Activated T-helper 1 cell treated with anti-CD3 and anti-CD28 coated beads, Interleukin-12 subunit alpha, Interleukin-12 subunit beta, Interleukin-2, Interleukin-4 antibody, amounts not matched to agents 30 ng/mL and 10 ng/mL and 1 ng/mL, durations not matched to agents 14 hours and 24 hours and 36 hours (primary cell): ENCODE data around the gene SERTAD4. TPM values are rescaled to one million over a fixed set of nuclear protein-coding genes. Genes with fewer than 3 reads are reported as not detected.
"Not testable (repeated sequence)": the region's sequence is repeated elsewhere in the genome, so short reads cannot be mapped to it uniquely, and the experiment has no call there.

ENCODE experiments used
- DNase-seq: peaks from one replicate; pipeline ENCODE4 v3.0.0; 2021; ENCODE audit warnings: low spot score
- H3K27ac Mint-ChIP-seq: one replicate; pipeline ENCODE4 v1.8.0; 2021; ENCODE audit warnings: mild to moderate bottlenecking, mixed read lengths
- H3K27me3 Mint-ChIP-seq: one replicate; pipeline ENCODE4 v1.8.0; 2022; ENCODE audit warnings: mild to moderate bottlenecking, moderate library complexity, mixed read lengths; ENCODE audit not compliant: insufficient read depth
- H3K36me3 Mint-ChIP-seq: one replicate; pipeline ENCODE4 v1.8.0; 2021; ENCODE audit warnings: low read depth, mixed read lengths
- H3K4me1 Mint-ChIP-seq: one replicate; pipeline ENCODE4 v1.8.0; 2021; ENCODE audit warnings: low read depth, mixed read lengths
- H3K4me3 Mint-ChIP-seq: one replicate; pipeline ENCODE4 v1.8.0; 2021; ENCODE audit warnings: mild to moderate bottlenecking, moderate library complexity, mixed read lengths
- H3K9me3 Mint-ChIP-seq: one replicate; pipeline ENCODE4 v1.8.0; 2021; ENCODE audit warnings: mixed read lengths
- intact Hi-C: fragments of 100-400 bp; cut with micrococcal nuclease; formaldehyde crosslinking; loops from one replicate; pipeline ENCODE4 v1.15.1; 2024
- total RNA-seq: library from RNA; stranded (reverse); gene quantifications from 2 replicates; pipeline ENCODE4 v1.2.3, GENCODE V29; 2022

SERTAD4 gene
- total RNA-seq, 1 donor from 2014 or later: not detected

- DNase-seq: no peak
- Mint-ChIP-seq H3K27me3 (peaks cover 62% of the 10 kb centered on the region), H3K36me3 (no peaks in the 10 kb centered on the region), H3K4me1 (peaks cover 8% of the 10 kb centered on the region), H3K4me3 (no peak overlapping the region), H3K27ac (no peak overlapping the region), H3K9me3 (no peaks in the 10 kb centered on the region)
- intact Hi-C loops: no loop called here
Measured at GRCh38 chr1:210254298-210254697, 21.7 kb downstream of the SERTAD4 start.

GRCh38 chr1:210257698-210258529 is 25.3 kb downstream of the SERTAD4 start:
- Mint-ChIP-seq H3K36me3 (no peaks in the 10 kb centered on the region), H3K27ac (no peak overlapping the region), H3K27me3 (peaks cover 34% of the 10 kb centered on the region), H3K4me3 (no peak overlapping the region), H3K4me1 (no peaks in the 10 kb centered on the region), H3K9me3 (no peaks in the 10 kb centered on the region)
- no peak for DNase-seq
- intact Hi-C loops: no loop called here

GRCh38 chr1:210259561-210259960 is 27.0 kb downstream of the SERTAD4 start:
- DNase-seq: no peak
- H3K4me1 Mint-ChIP-seq: no peaks in the 10 kb centered on the region
- H3K9me3 Mint-ChIP-seq: no peaks in the 10 kb centered on the region
- peaks cover 18% of the 10 kb centered on the region for H3K27me3 Mint-ChIP-seq
- no peak overlapping the region for H3K4me3 Mint-ChIP-seq
- no peak overlapping the region for H3K27ac Mint-ChIP-seq
- intact Hi-C loops: no loop called here
- H3K36me3 Mint-ChIP-seq: no peaks in the 10 kb centered on the region

- intact Hi-C loops: no loop called here
- DNase-seq: no peak
- Mint-ChIP-seq H3K4me1 (no peaks in the 10 kb centered on the region), H3K27ac (no peak overlapping the region), H3K36me3 (no peaks in the 10 kb centered on the region), H3K9me3 (no peaks in the 10 kb centered on the region), H3K27me3 (peaks cover 13% of the 10 kb centered on the region), H3K4me3 (no peak overlapping the region)
Measured at GRCh38 chr1:210260096-210260495, 27.5 kb downstream of the SERTAD4 start.

GRCh38 chr1:210262167-210262896 is 29.7 kb downstream of the SERTAD4 start:
- Mint-ChIP-seq H3K36me3 (no peaks in the 10 kb centered on the region), H3K9me3 (no peaks in the 10 kb centered on the region)
- no peak for DNase-seq

GRCh38 chr1:210262897-210263272 is 30.3 kb downstream of the SERTAD4 start:
- H3K36me3 Mint-ChIP-seq: no peaks in the 10 kb centered on the region
- no peaks in the 10 kb centered on the region for H3K9me3 Mint-ChIP-seq
- no peak overlapping the region for H3K4me3 Mint-ChIP-seq
- no peak for DNase-seq
- no peaks in the 10 kb centered on the region for H3K27me3 Mint-ChIP-seq
- H3K27ac Mint-ChIP-seq: no peak overlapping the region
- intact Hi-C loops: no loop called here
- no peaks in the 10 kb centered on the region for H3K4me1 Mint-ChIP-seq

More at GRCh38 chr1:210262167-210262896, 29.7 kb downstream of the SERTAD4 start:
- no peak overlapping the region for H3K27ac Mint-ChIP-seq
- H3K27me3 Mint-ChIP-seq: no peaks in the 10 kb centered on the region
- intact Hi-C loops: no loop called here
- H3K4me3 Mint-ChIP-seq: no peak overlapping the region
- no peaks in the 10 kb centered on the region for H3K4me1 Mint-ChIP-seq

- H3K4me1 Mint-ChIP-seq: no peaks in the 10 kb centered on the region
- no peak overlapping the region for H3K27ac Mint-ChIP-seq
- H3K27me3 Mint-ChIP-seq: no peaks in the 10 kb centered on the region
- no peak for DNase-seq
- no peaks in the 10 kb centered on the region for H3K9me3 Mint-ChIP-seq
- H3K36me3 Mint-ChIP-seq: no peaks in the 10 kb centered on the region
- no peak overlapping the region for H3K4me3 Mint-ChIP-seq
- intact Hi-C loops: no loop called here
Measured at GRCh38 chr1:210263963-210264362, 31.4 kb downstream of the SERTAD4 start.

GRCh38 chr1:210264496-210265380 is 32.1 kb downstream of the SERTAD4 start:
- Mint-ChIP-seq H3K27me3 (no peaks in the 10 kb centered on the region), H3K4me3 (no peak overlapping the region), H3K36me3 (no peaks in the 10 kb centered on the region), H3K9me3 (no peaks in the 10 kb centered on the region), H3K4me1 (no peaks in the 10 kb centered on the region), H3K27ac (no peak overlapping the region)
- no peak for DNase-seq
- intact Hi-C loops: no loop called here

- H3K27me3 Mint-ChIP-seq, H3K27ac Mint-ChIP-seq, H3K4me1 Mint-ChIP-seq, H3K36me3 Mint-ChIP-seq, H3K9me3 Mint-ChIP-seq, DNase-seq, intact Hi-C loops, H3K4me3 Mint-ChIP-seq: not testable (repeated sequence)
Measured at GRCh38 chr1:210265392-210265955, 32.9 kb downstream of the SERTAD4 start.

GRCh38 chr1:210269981-210270380 is 37.4 kb downstream of the SERTAD4 start:
- no peaks in the 10 kb centered on the region for H3K4me1 Mint-ChIP-seq
- H3K27me3 Mint-ChIP-seq: peaks cover 4% of the 10 kb centered on the region
- no peaks in the 10 kb centered on the region for H3K36me3 Mint-ChIP-seq
- intact Hi-C loops: no loop called here
- H3K27ac Mint-ChIP-seq: no peak overlapping the region
- H3K9me3 Mint-ChIP-seq: no peaks in the 10 kb centered on the region
- no peak for DNase-seq
- H3K4me3 Mint-ChIP-seq: no peak overlapping the region

- Mint-ChIP-seq H3K36me3 (no peaks in the 10 kb centered on the region), H3K27me3 (peaks cover 4% of the 10 kb centered on the region), H3K4me3 (no peak overlapping the region), H3K9me3 (no peaks in the 10 kb centered on the region), H3K27ac (no peak overlapping the region), H3K4me1 (no peaks in the 10 kb centered on the region)
- no peak for DNase-seq
- intact Hi-C loops: no loop called here
Measured at GRCh38 chr1:210272666-210273065, 40.1 kb downstream of the SERTAD4 start.

GRCh38 chr1:210280221-210280620 is 47.6 kb downstream of the SERTAD4 start:
- H3K4me3 Mint-ChIP-seq: no peak overlapping the region
- peaks cover 3% of the 10 kb centered on the region for H3K27me3 Mint-ChIP-seq
- H3K36me3 Mint-ChIP-seq: no peaks in the 10 kb centered on the region
- peaks cover 23% of the 10 kb centered on the region for H3K9me3 Mint-ChIP-seq
- no peak for DNase-seq
- intact Hi-C loops: no loop called here
- no peak overlapping the region for H3K27ac Mint-ChIP-seq
- no peaks in the 10 kb centered on the region for H3K4me1 Mint-ChIP-seq
